HK-2 (cell line): ENCODE measurements around the gene LSP1.
"Not testable (repeated sequence)": the region's sequence is repeated elsewhere in the genome, so short reads cannot be mapped to it uniquely, and the experiment has no call there.

ENCODE experiments used
- DNase-seq: peaks from one replicate; pipeline ENCODE4 v3.0.0-alpha.2; 2018; ENCODE audit not compliant: unreplicated experiment

LSP1 gene

GRCh38 chr11:1928891-1929541 lies 76.1 kb downstream of the LSP1 start:
- no peak for DNase-seq

GRCh38 chr11:1929621-1930461 lies 77.0 kb downstream of the LSP1 start:
- DNase-seq, result no peak

- DNase-seq, result no peak
Observed at GRCh38 chr11:1930462-1930830, 77.6 kb downstream of the LSP1 start.

- no peak for DNase-seq
Observed at GRCh38 chr11:1931341-1932104, 78.6 kb downstream of the LSP1 start.

- DNase-seq, result no peak
Observed at GRCh38 chr11:1932105-1932480, 79.2 kb downstream of the LSP1 start.

- no peak for DNase-seq
Observed at GRCh38 chr11:1932681-1933080, 79.8 kb downstream of the LSP1 start.

- no peak for DNase-seq
Observed at GRCh38 chr11:1933416-1934334, 80.8 kb downstream of the LSP1 start.

GRCh38 chr11:1934335-1935155 lies 81.7 kb downstream of the LSP1 start:
- no peak for DNase-seq

- DNase-seq, result no peak
Observed at GRCh38 chr11:1935156-1936071, 82.5 kb downstream of the LSP1 start.

- DNase-seq, result no peak
Observed at GRCh38 chr11:1936072-1936780, 83.3 kb downstream of the LSP1 start.

GRCh38 chr11:1936781-1937615 lies 84.1 kb downstream of the LSP1 start:
- DNase-seq, result no peak

GRCh38 chr11:1937616-1938342 lies 84.9 kb downstream of the LSP1 start:
- no peak for DNase-seq

- DNase-seq, result no peak
Observed at GRCh38 chr11:1938343-1939005, 85.6 kb downstream of the LSP1 start.

- DNase-seq, result no peak
Observed at GRCh38 chr11:1939006-1939625, 86.2 kb downstream of the LSP1 start.

GRCh38 chr11:1939788-1940187 lies 86.9 kb downstream of the LSP1 start:
- DNase-seq, result not testable (repeated sequence)
